Breast epithelium (tissue), 4 donors: ENCODE results near the gene CDH4. TPM values are rescaled to one million over a fixed set of nuclear protein-coding genes. Genes with fewer than 3 reads are reported as not detected.

Experiments
- DNase-seq, 2 donors: peaks; one replicate each; pipeline ENCODE4 v3.0.0-alpha.2; 2019; ENCODE audit warnings: low spot score in 2 of 2
- H3K27ac ChIP-seq, 2 donors: fragments of 200-600 bp; sonication (generic) in 1 of 2; one replicate each; pipeline ENCODE4 v1.5.1; 2016 to 2019; ENCODE audit warnings: mild to moderate bottlenecking in 1 of 2
- H3K27me3 ChIP-seq, 2 donors: fragments of 200-600 bp; sonication (generic) in 1 of 2; one replicate each; pipeline versions ENCODE4 v1.5.1 to v1.6.0; 2017 to 2019; ENCODE audit warnings: control low read depth in 1 of 2, mild to moderate bottlenecking in 1 of 2
- H3K36me3 ChIP-seq: fragments of 200-600 bp; one replicate; pipeline ENCODE4 v1.5.1; 2019
- H3K4me1 ChIP-seq, 2 donors: fragments of 200-600 bp; sonication (generic); one replicate each; pipeline ENCODE4 v1.5.1; 2016 to 2019; ENCODE audit warnings: control low read depth in 1 of 2
- H3K4me3 ChIP-seq, 3 donors: fragments of 200-600 bp; sonication (generic); 1 replicate in 2 of 3; 2 replicates in 1 of 3; pipeline ENCODE4 v1.5.1; 2016 to 2019; ENCODE audit warnings: mild to moderate bottlenecking in 3 of 3, moderate library complexity in 2 of 3
- H3K9me3 ChIP-seq, 2 donors: fragments of 200-600 bp; sonication (generic) in 1 of 2; one replicate each; pipeline ENCODE4 v1.5.1; 2016 to 2019; ENCODE audit warnings: control low read depth in 1 of 2
- POLR2A ChIP-seq: fragments of 450-650 bp; IDR thresholded peaks from one replicate; pipeline ENCODE4 v1.6.1; 2016; ENCODE audit warnings: antibody characterized with exemption, mild to moderate bottlenecking, moderate library complexity
- POLR2AphosphoS5 ChIP-seq, 3 donors: sonication (generic); formaldehyde crosslinking; IDR thresholded peaks; one replicate each; pipeline ENCODE4 v1.6.1; 2017; ENCODE audit warnings: antibody characterized with exemption in 3 of 3
- intact Hi-C: fragments of 100-400 bp; cut with DNase I; formaldehyde crosslinking; loops from one replicate; pipeline ENCODE4 v1.15.1; 2023; ENCODE audit warnings: low total_unique reads
- total RNA-seq, 3 donors: library from RNA; depleted of rRNA; stranded (reverse); fragments of >200 nt; gene quantifications; one replicate each; pipeline ENCODE4 v1.1.0, GENCODE V29; 2016
- TF ChIP-seq, protein P1 (sequence below), 3 donors: fragments of 450-650 bp; IDR thresholded peaks; one replicate each; pipeline ENCODE4 v1.5.1; 2016 to 2017; ENCODE audit warnings: antibody characterized with exemption in 3 of 3, mild to moderate bottlenecking in 3 of 3, moderate library complexity in 3 of 3

Gene CDH4
- total RNA-seq, 3 donors from 2014 or later = under 0.01 TPM; not detected in 2

DNA sequence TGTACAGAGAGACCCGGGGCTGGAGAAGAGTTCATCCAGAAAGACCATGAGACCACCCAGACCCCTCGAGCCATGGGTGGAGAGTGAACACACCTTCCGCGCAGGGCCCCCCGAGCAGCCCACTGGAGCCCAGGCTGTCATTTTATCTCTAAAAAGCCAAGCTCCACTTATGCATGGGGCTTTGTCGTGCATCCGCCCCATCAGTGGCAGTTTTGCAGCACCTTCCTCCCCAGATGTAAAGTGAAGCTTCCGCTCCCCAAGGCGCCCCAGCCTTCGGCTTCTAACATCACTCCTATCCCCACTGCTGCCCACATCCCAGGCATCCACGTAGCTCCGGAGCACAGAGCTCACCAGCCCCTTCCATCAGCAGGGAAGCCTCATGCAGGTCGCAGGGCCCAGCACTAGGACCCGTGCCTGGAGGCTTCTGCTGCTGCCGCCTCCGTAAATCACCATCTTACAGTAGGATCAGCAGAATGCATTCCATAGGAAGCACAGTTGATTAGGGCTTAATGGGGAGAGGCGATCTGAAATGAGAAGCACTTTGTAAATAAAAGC lies 512.5 kb downstream of the CDH4 start:
- H3K4me3 ChIP-seq = no peak overlapping the region
- peak in 1 of 2 donors; percentile 27 for DNase-seq
- H3K36me3 ChIP-seq = no peaks in the 10 kb centered on the region
- H3K27me3 ChIP-seq = peaks cover 0 to 30% of the 10 kb centered on the region in 2 donors
- no peak overlapping the region for H3K27ac ChIP-seq
- H3K4me1 ChIP-seq = no peaks in the 10 kb centered on the region
- H3K9me3 ChIP-seq = no peaks in the 10 kb centered on the region
- TF ChIP-seq, protein P1, sequence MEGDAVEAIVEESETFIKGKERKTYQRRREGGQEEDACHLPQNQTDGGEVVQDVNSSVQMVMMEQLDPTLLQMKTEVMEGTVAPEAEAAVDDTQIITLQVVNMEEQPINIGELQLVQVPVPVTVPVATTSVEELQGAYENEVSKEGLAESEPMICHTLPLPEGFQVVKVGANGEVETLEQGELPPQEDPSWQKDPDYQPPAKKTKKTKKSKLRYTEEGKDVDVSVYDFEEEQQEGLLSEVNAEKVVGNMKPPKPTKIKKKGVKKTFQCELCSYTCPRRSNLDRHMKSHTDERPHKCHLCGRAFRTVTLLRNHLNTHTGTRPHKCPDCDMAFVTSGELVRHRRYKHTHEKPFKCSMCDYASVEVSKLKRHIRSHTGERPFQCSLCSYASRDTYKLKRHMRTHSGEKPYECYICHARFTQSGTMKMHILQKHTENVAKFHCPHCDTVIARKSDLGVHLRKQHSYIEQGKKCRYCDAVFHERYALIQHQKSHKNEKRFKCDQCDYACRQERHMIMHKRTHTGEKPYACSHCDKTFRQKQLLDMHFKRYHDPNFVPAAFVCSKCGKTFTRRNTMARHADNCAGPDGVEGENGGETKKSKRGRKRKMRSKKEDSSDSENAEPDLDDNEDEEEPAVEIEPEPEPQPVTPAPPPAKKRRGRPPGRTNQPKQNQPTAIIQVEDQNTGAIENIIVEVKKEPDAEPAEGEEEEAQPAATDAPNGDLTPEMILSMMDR (IDR thresholded peaks at IDR 0.05) = no peak
- no peak for TF ChIP-seq POLR2AphosphoS5 (IDR thresholded peaks at IDR 0.05)
- TF ChIP-seq POLR2A = no peak
- intact Hi-C loops = no loop called here

DNA sequence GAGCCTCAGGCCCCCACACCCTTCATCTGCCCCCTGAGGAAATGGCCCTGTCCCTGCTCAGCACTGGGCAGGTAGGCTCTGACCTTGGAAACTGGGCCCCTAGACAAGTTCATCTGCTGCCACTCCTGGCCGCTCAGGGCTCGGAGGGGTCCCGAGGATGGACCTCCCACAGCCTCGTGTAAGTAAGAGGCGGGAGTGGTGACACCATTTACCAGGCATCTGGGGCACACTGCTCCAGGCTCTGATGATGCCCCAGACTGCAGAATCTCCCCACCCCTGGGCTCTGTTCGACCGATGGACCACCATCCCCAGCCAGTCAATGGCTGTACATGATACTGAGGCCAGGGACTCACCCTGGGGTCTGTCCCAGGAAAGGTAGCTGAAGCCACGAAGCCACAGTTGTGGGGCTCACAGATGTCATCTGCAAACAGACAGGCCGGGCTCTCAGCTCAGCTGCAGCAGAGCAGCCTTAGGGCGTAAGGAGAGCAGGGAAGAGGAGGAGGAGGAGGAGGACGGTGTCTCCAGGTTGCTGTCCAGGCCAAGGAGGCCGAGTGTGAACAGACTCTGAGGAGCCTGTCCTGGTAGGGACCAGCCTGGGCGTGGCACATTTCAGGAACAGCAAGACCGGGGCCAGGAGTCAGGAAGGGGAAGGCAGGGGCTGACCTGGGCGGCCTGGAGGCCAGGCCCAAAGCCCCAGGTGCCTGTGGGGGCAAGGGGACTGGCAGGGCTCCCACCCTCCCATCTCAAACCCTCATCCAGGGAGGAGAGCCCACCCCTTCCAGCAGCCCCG lies 513.2 kb downstream of the CDH4 start:
- Histone ChIP-seq H3K4me3 (no peak overlapping the region), H3K27me3 (peaks cover 0 to 26% of the 10 kb centered on the region in 2 donors), H3K36me3 (no peaks in the 10 kb centered on the region), H3K4me1 (no peaks in the 10 kb centered on the region), H3K27ac (no peak overlapping the region), H3K9me3 (no peaks in the 10 kb centered on the region)
- DNase-seq = peak in 1 of 2 donors; percentile 36
- TF ChIP-seq POLR2A = no peak
- TF ChIP-seq POLR2AphosphoS5 (IDR thresholded peaks at IDR 0.05) = no peak
- intact Hi-C loops = no loop called here

DNA sequence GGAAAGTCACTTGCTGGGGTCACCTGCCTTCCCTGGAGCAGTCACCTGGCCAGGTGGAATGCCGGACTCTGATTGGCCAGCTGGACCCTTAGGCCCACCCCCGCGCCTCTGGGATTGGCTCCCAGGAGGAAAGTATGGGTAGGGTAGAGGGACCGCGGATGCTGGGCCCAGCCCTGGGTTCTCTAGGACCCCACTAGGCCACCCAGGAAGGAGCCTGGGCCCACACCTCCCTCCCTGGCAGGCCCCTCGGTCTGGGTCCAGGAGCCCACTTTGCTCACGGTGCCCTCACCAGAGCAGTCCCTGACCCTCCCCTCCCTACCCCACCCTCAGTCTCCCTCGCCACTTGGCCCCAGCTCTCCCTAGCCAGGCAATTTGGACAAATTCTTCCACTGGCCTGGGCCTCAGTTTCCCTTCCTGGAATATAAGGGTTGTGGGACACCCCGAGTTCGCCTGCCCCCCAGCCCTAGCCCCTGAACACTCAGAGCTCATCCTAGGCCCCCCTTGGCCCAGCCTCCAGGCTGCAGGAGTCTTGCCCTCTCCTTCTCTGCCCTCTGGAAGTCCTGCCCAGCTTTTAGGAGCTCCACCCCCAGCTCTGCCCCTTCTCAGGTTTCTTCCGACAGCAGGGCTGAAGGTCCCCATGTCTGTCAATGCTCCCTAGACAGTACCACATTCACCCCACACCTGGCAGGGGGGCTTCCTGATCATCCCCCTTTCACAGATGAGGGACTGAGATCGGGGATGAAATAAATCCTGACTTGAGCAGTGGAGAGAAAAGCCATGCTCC lies 514.0 kb downstream of the CDH4 start:
- Histone ChIP-seq H3K27ac (no peak overlapping the region), H3K4me1 (no peaks in the 10 kb centered on the region), H3K9me3 (no peaks in the 10 kb centered on the region), H3K27me3 (peaks cover 0 to 22% of the 10 kb centered on the region in 2 donors), H3K4me3 (no peak overlapping the region), H3K36me3 (no peaks in the 10 kb centered on the region)
- TF ChIP-seq POLR2A = no peak
- DNase-seq = peak in 1 of 2 donors; percentile 25
- intact Hi-C loops = loop anchor here (1.0 kb wide), 1 partner anchor 30 kb away; no protein-coding TSS in a partner anchor

DNA sequence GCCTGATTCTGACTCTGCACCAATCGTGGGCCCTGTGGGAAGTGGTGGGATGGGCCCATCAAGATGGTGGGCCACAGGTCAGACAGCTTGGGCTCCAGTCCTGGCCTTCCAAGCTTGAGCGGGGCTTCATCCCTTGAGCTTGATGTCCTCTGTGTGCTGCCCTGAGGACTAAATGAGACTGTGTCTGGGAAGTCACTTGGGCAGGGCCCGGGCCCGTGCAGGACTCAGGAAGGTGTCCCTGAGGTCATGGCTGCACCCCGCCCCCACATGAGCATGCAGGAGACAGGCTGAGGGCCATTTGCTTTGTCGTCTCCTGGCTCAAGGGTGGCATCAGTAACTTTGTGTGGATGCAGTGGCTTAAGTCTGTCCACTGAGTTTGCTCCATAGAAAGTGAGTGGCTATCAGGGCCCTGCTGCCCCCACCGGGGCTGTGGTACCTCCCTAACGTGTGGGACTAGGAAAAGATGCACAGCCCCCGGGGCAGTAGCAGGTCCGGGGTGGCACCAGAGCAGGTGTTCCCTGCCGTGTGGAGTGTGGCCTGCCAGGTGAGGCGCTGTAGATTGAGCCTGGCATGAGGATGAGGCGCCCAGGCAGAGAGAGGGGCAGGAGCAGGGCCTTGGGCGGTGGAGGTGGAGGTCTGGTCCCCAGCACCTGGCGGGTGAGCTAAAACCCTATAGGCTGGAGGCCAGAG lies 515.0 kb downstream of the CDH4 start:
- H3K27ac ChIP-seq = no peak overlapping the region
- peaks cover 0 to 22% of the 10 kb centered on the region in 2 donors for H3K27me3 ChIP-seq
- DNase-seq = peak in 1 of 2 donors; percentile 47
- H3K9me3 ChIP-seq = no peaks in the 10 kb centered on the region
- TF ChIP-seq, protein P1 (IDR thresholded peaks at IDR 0.05) = no peak
- TF ChIP-seq POLR2A (no peak), POLR2AphosphoS5 (IDR thresholded peaks at IDR 0.05) (no peak)
- intact Hi-C loops = loop anchor here (1.0 kb wide), 1 partner anchor 29 kb away; no protein-coding TSS in a partner anchor
- H3K36me3 ChIP-seq = no peaks in the 10 kb centered on the region
- H3K4me1 ChIP-seq = no peaks in the 10 kb centered on the region
- H3K4me3 ChIP-seq = no peak overlapping the region

DNA sequence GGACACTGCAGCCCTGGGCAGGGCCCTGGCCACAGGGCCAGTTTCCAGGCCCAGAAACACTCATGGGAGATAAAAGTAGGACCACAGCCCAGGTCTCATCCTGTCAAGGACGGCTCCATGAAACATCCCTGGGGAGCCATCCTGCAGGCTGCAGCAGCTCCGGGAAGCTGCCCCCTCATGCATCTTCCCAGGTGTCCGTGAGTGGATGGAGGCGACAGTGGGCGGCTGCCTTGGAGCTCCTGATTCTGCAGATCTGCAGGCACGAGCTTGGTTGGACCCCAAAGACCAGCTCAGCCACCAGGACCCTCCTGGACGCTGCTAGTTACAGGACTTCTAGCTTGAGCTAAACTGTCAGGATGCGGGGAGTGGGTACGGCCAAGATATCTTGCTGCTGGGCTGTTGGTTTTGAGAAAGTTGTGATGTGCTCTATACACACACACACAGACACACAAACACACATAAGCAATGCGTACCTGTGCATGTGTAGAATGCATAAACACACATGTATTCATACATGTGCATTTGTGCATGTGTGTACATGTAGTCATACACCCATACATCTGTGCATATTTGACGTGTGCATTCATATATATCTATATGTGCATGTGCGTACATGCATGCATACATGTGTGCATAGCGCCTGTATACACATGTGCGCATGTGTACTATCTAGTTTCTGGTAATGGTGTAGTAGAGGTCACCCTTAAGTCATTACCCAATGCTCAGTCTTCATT lies 515.9 kb downstream of the CDH4 start:
- H3K27ac ChIP-seq = no peak overlapping the region
- H3K4me1 ChIP-seq = no peaks in the 10 kb centered on the region
- H3K9me3 ChIP-seq = no peaks in the 10 kb centered on the region
- DNase-seq = peak in 1 of 2 donors; percentile 15
- H3K27me3 ChIP-seq = peaks cover 0 to 17% of the 10 kb centered on the region in 2 donors
- TF ChIP-seq POLR2AphosphoS5 (IDR thresholded peaks at IDR 0.05) (no peak), POLR2A (no peak)
- TF ChIP-seq, protein P1 (IDR thresholded peaks at IDR 0.05) = no peak
- intact Hi-C loops = no loop called here
- no peak overlapping the region for H3K4me3 ChIP-seq
- H3K36me3 ChIP-seq = no peaks in the 10 kb centered on the region
